Measurements from ENCODE around the gene GRWD1. TPM values are rescaled to one million over a fixed set of nuclear protein-coding genes. Genes with fewer than 3 reads are reported as not detected.
A peak's percentile ranks its signal among the peaks of the same experiment; 100 is the strongest.
"Not testable (repeated sequence)": the region's sequence is repeated elsewhere in the genome, so short reads cannot be mapped to it uniquely, and the experiment has no call there.

The GRWD1 gene
- polyA plus RNA-seq, 2 of the 4 experiments (the other 2 are of a cell fraction): 48.1 to 87.0 TPM

DNA sequence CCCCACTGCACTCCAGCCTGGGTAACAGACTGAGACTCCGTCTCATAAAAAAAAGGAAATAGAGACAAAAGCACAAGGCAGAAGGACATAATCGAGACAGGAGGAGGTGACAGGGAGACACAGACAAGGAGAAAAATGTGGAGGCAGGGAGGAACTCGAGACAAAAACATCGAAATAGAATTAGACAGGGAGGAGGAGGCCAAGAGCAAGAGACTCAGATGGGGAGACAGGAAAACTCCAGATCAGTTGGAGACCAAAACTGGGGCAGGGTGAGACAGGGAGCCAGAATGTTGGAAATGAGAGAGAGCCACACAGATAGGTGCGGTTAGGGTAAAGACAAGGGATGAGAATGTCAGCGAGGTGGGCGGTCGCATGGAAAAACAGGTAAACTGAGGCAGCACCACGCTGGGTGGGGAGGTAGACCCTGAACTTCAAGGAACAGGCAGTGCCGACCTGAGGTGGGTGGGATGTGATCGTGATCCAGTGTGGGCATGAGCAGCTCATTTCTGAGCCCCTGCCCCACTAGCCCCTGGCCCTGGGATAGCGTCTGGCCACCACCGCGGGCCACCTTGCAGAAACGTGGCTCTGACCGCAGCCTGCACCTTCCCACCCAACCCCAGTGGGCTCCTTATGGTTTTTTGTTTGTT is 38.6 kb downstream of the GRWD1 start:
- 87% methylated on average over 16 of the region's 16 CpGs for WGBS (ENCODE audit: missing lambda C conversion rate)
- Histone ChIP-seq H3K4me2 (no peak overlapping the region), H3K9me3 (no peaks in the 10 kb centered on the region), H3K27ac (peak overlapping the region; percentile 14 to 18; a peak in 2 of 6 replicates), H3K4me3 (no peak overlapping the region), H3K4me1 (peaks cover 55% of the 10 kb centered on the region)
- CTCF ChIA-PET: no interaction called here
- DNase-seq (ENCODE audit: low read depth in 1 of 2, low spot score in 1 of 2): no peak
- no peak for ATAC-seq
- TF ChIP-seq HDAC2 (IDR thresholded peaks at IDR 0.05) (no peak), POLR2AphosphoS2 (conservative IDR thresholded peaks at IDR 0.05; ENCODE audit: low read length) (peak; percentile 33)
- POLR2A ChIA-PET: no interaction called here
- no peak for FAIRE-seq

DNA sequence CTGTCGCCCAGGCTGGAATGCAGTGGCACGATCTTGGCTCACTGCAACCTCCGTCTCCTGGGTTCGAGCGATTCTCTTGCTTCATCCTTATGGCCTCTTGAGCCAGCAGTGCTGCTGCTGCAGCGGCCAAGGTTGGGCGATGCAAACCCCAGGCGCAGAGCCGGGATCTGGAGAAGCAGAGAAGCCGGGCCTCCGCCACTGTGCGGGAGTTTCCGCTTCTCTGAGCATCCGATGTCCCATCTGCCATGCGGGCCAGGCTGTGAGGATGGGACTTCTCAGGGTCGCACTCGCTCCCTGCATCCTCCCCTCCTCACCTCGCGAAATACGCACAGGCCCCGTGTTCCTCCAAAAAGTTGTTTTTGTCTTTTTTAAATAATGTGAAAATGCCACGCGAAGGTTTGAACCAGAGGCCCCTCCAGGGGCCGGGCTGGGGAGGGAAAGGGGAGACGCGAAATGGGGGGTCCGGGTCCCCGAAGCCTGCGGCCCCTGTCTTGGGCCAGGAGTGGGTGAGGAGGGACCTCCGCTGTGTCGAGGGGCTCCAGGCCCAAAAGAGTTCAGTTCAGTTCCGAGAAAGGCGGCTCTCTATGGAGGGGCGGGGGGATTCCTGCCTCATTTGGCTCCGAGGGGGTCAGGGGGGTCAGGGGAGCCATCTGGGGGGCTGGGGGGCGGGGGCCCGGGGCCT is 39.3 kb downstream of the GRWD1 start:
- Histone ChIP-seq H3K27ac (peak overlapping the region; percentile 55 to 94; a peak in 4 of 6 replicates), H3K9me3 (no peaks in the 10 kb centered on the region), H3K4me2 (no peak overlapping the region), H3K4me3 (no peak overlapping the region), H3K4me1 (peaks cover 62% of the 10 kb centered on the region)
- POLR2A ChIA-PET: no interaction called here
- ATAC-seq (no peak), DNase-seq (ENCODE audit: low read depth in 1 of 2, low spot score in 1 of 2) (no peak), FAIRE-seq (no peak)
- CTCF ChIA-PET: no interaction called here
- TF ChIP-seq, protein P1, sequence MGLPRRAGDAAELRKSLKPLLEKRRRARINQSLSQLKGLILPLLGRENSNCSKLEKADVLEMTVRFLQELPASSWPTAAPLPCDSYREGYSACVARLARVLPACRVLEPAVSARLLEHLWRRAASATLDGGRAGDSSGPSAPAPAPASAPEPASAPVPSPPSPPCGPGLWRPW (IDR thresholded peaks at IDR 0.05): no peak
- TF ChIP-seq RFX5 (IDR thresholded peaks at IDR 0.05) (no peak), PHF8 (IDR thresholded peaks at IDR 0.05; ENCODE audit: borderline replicate concordance, low read depth) (no peak), FOXS1 (CRISPR knock-in tag; IDR thresholded peaks at IDR 0.05) (no peak), POLR2A (IDR thresholded peaks at IDR 0.05; ENCODE audit: low read length) (no peak)
- TF ChIP-seq, protein P2, sequence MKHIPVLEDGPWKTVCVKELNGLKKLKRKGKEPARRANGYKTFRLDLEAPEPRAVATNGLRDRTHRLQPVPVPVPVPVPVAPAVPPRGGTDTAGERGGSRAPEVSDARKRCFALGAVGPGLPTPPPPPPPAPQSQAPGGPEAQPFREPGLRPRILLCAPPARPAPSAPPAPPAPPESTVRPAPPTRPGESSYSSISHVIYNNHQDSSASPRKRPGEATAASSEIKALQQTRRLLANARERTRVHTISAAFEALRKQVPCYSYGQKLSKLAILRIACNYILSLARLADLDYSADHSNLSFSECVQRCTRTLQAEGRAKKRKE (CRISPR knock-in tag; IDR thresholded peaks at IDR 0.05; ENCODE audit: low read depth): no peak
- WGBS (ENCODE audit: missing lambda C conversion rate): 92% methylated on average over 34 of the region's 37 CpGs

DNA sequence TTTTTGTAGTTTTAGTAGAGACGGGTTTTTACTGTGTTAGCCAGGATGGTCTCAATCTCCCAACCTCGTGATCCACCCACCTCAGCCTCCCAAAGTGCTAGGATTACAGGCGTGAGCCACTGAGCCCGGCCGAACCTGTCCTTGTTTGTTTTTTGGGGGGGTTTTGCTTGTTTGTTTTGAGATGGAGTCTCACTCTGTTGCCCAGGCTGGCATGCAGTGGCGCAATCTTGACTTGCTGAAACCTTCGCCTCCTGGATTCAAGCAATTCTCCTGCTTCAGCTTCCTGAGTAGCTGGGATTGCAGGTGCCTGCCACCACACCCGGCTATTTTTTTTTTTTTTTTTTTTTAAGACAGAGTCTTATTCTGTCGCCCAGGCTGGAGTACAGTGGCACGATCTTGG is 40.9 kb downstream of the GRWD1 start:
- Histone ChIP-seq H3K27ac (peak overlapping the region; percentile 91 to 94), H3K4me2 (peak overlapping the region; percentile 86), H3K4me1 (peaks cover 77% of the 10 kb centered on the region)
- TF ChIP-seq EP300 (IDR thresholded peaks at IDR 0.05) (0 out of 5 replicates have a peak, but pooled peaks have one; percentile 12 to 22), CEBPB (IDR thresholded peaks at IDR 0.05) (peak; percentile 84 to 97; a peak in 3 of 4 replicates)
- not testable (repeated sequence) for H3K9me3 ChIP-seq, H3K4me3 ChIP-seq, ATAC-seq, FAIRE-seq
- POLR2A ChIA-PET: interaction anchor here (1.3 to 2.5 kb wide), 2 partner anchors 11 to 122 kb away, joined by 3 to 12 read pairs; no protein-coding TSS in a partner anchor
- WGBS (ENCODE audit: missing lambda C conversion rate): 25% methylated on average over 10 of the region's 10 CpGs
- peak in 1 of 2 experiments; percentile 65 for DNase-seq (ENCODE audit: low read depth in 1 of 2, low spot score in 1 of 2)
- CTCF ChIA-PET: interaction anchor here (0.6 to 9.5 kb wide), 11 partner anchors 9 to 154 kb away, joined by 3 to 268 read pairs (median 13); partner anchors contain the start of genes GRWD1 and SPACA4

DNA sequence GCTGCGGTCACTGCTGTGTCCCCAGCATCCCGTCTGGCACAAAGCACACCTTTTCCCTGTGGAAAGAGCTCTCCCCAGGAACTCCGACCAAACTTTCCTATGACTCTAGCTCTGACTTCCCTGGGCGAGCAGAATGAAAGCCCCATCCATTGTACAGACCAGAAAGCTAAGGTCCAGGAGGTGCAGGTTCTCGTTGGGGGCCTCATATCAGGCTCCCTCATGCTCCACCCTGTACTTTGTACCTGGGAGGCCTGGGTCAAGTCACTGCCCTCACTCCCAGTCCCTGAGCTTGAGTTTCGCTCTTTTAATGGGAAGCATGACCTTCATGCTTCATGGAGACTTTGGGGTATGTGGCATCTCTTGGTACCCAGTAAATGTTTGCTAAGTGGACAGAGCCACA is 41.8 kb downstream of the GRWD1 start:
- ATAC-seq (peak; percentile 3 to 9), FAIRE-seq (no peak), DNase-seq (ENCODE audit: low read depth in 1 of 2, low spot score in 1 of 2) (no peak)
- Histone ChIP-seq H3K4me3 (no peak overlapping the region), H3K4me2 (peak overlapping the region; percentile 86), H3K4me1 (peaks cover 74% of the 10 kb centered on the region), H3K27ac (peak overlapping the region; percentile 91 to 94), H3K9me3 (no peaks in the 10 kb centered on the region)
- CTCF ChIA-PET: interaction anchor here (0.6 to 9.5 kb wide), 18 partner anchors 7 to 155 kb away, joined by 3 to 268 read pairs (median 12); partner anchors contain the start of genes GRIN2D, GRWD1, KDELR1 and SPACA4
- TF ChIP-seq, protein P3, sequence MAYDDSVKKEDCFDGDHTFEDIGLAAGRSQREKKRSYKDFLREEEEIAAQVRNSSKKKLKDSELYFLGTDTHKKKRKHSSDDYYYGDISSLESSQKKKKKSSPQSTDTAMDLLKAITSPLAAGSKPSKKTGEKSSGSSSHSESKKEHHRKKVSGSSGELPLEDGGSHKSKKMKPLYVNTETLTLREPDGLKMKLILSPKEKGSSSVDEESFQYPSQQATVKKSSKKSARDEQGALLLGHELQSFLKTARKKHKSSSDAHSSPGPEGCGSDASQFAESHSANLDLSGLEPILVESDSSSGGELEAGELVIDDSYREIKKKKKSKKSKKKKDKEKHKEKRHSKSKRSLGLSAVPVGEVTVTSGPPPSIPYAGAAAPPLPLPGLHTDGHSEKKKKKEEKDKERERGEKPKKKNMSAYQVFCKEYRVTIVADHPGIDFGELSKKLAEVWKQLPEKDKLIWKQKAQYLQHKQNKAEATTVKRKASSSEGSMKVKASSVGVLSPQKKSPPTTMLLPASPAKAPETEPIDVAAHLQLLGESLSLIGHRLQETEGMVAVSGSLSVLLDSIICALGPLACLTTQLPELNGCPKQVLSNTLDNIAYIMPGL (CRISPR knock-in tag; IDR thresholded peaks at IDR 0.05; ENCODE audit: borderline replicate concordance): no peak
- TF ChIP-seq, protein P1 (IDR thresholded peaks at IDR 0.05): no peak
- TF ChIP-seq PHF8 (IDR thresholded peaks at IDR 0.05; ENCODE audit: borderline replicate concordance, low read depth) (no peak), BHLHE40 (IDR thresholded peaks at IDR 0.05; ENCODE audit: low read depth, low read length) (no peak), RNF2 (IDR thresholded peaks at IDR 0.05; ENCODE audit: borderline replicate concordance, low read depth) (no peak), RCOR1 (IDR thresholded peaks at IDR 0.05; ENCODE audit: low read depth, low read length) (no peak), RAD21 (conservative IDR thresholded peaks at IDR 0.05 in 1 of 2, IDR thresholded peaks at IDR 0.05 in 1 of 2) (no peak), CHD4 (IDR thresholded peaks at IDR 0.05; ENCODE audit: borderline replicate concordance) (no peak), SMC3 (IDR thresholded peaks at IDR 0.05) (no peak), SREBF2 (IDR thresholded peaks at IDR 0.05) (no peak), HOXB13 (CRISPR knock-in tag; IDR thresholded peaks at IDR 0.05; ENCODE audit: low read depth) (no peak)
- TF ChIP-seq, protein P2 (CRISPR knock-in tag; IDR thresholded peaks at IDR 0.05; ENCODE audit: low read depth): no peak
- 22% methylated on average over 6 of the region's 6 CpGs for WGBS (ENCODE audit: missing lambda C conversion rate)
- POLR2A ChIA-PET: interaction anchor here (0.6 to 2.5 kb wide), 14 partner anchors 8 to 166 kb away, joined by 3 to 12 read pairs (median 3); partner anchors contain the start of genes RPL18 and SPHK2
